HEK293T (cell line): ENCODE data around the gene KCNK4.

Source experiments
- CTCF ChIA-PET: fragments of 350-600 bp; formaldehyde crosslinking; extraction: SDS; loops from one replicate; lab custom pipeline; 2021; ENCODE audit warnings: antibody characterized with exemption, inconsistent platforms; lab: Yijun Ruan, JAX
- POLR2A ChIA-PET: fragments of 350-600 bp; formaldehyde crosslinking; extraction: SDS; loops from one replicate; lab custom pipeline; 2020; ENCODE audit warnings: antibody characterized with exemption, inconsistent platforms; lab: Yijun Ruan, JAX
- DNase-seq: peaks from one replicate; pipeline ENCODE4 v3.0.0; 2012; ENCODE audit warnings: mixed read lengths; ENCODE audit errors: extremely low spot score
- ARNT ChIP-seq: fragments of 450-650 bp; IDR thresholded peaks from 2 replicates; pipeline ENCODE4 v1.6.1; 2017; ENCODE audit warnings: mild to moderate bottlenecking
- BHLHE40 ChIP-seq: fragments of 450-650 bp; IDR thresholded peaks from 2 replicates; pipeline ENCODE4 v1.6.1; 2016; ENCODE audit warnings: mild to moderate bottlenecking, moderate library complexity, borderline replicate concordance
- CTBP1 ChIP-seq: fragments of 450-650 bp; IDR thresholded peaks from 2 replicates; pipeline ENCODE4 v1.6.1; 2016; ENCODE audit warnings: borderline replicate concordance
- ELF4 ChIP-seq: fragments of 450-650 bp; IDR thresholded peaks from 2 replicates; pipeline ENCODE4 v1.6.1; 2017; ENCODE audit warnings: antibody characterized with exemption
- FOXA1 ChIP-seq: fragments of 450-650 bp; IDR thresholded peaks from 2 replicates; pipeline ENCODE4 v1.6.1; 2016; ENCODE audit warnings: mild to moderate bottlenecking
- FOXK2 ChIP-seq: fragments of 450-650 bp; IDR thresholded peaks from 2 replicates; pipeline ENCODE4 v1.6.1; 2016; ENCODE audit warnings: mild to moderate bottlenecking
- FOXM1 ChIP-seq: fragments of 450-650 bp; IDR thresholded peaks from 2 replicates; pipeline ENCODE4 v1.6.1; 2017; ENCODE audit warnings: mild to moderate bottlenecking, borderline replicate concordance
- HDGF ChIP-seq: fragments of 450-650 bp; IDR thresholded peaks from 2 replicates; pipeline ENCODE4 v1.6.1; 2017; ENCODE audit warnings: antibody characterized with exemption, borderline replicate concordance
- L3MBTL2 ChIP-seq: fragments of 450-650 bp; conservative IDR thresholded peaks from 2 replicates; pipeline ENCODE4 v1.6.1; 2016; ENCODE audit warnings: mild to moderate bottlenecking
- LEF1 ChIP-seq: fragments of 450-650 bp; IDR thresholded peaks from 2 replicates; pipeline ENCODE4 v1.6.1; 2017; ENCODE audit warnings: mild to moderate bottlenecking, borderline replicate concordance
- NFRKB ChIP-seq: fragments of 450-650 bp; IDR thresholded peaks from 2 replicates; pipeline ENCODE4 v1.6.1; 2016; ENCODE audit warnings: mild to moderate bottlenecking, moderate library complexity
- SP1 ChIP-seq: fragments of 450-650 bp; IDR thresholded peaks from 2 replicates; pipeline ENCODE4 v1.6.1; 2017
- SUZ12 ChIP-seq: fragments of 450-650 bp; IDR thresholded peaks from 2 replicates; pipeline ENCODE4 v1.6.1; 2016; ENCODE audit warnings: mild to moderate bottlenecking
- TARDBP ChIP-seq: fragments of 450-650 bp; IDR thresholded peaks from 2 replicates; pipeline ENCODE4 v1.6.1; 2016
- ZNF384 ChIP-seq: fragments of 450-650 bp; IDR thresholded peaks from 2 replicates; pipeline ENCODE4 v1.6.1; 2016
- TF ChIP-seq, protein P1 (sequence below): fragments of 450-650 bp; IDR thresholded peaks from 2 replicates; pipeline ENCODE4 v1.6.1; 2016

The KCNK4 gene

DNA sequence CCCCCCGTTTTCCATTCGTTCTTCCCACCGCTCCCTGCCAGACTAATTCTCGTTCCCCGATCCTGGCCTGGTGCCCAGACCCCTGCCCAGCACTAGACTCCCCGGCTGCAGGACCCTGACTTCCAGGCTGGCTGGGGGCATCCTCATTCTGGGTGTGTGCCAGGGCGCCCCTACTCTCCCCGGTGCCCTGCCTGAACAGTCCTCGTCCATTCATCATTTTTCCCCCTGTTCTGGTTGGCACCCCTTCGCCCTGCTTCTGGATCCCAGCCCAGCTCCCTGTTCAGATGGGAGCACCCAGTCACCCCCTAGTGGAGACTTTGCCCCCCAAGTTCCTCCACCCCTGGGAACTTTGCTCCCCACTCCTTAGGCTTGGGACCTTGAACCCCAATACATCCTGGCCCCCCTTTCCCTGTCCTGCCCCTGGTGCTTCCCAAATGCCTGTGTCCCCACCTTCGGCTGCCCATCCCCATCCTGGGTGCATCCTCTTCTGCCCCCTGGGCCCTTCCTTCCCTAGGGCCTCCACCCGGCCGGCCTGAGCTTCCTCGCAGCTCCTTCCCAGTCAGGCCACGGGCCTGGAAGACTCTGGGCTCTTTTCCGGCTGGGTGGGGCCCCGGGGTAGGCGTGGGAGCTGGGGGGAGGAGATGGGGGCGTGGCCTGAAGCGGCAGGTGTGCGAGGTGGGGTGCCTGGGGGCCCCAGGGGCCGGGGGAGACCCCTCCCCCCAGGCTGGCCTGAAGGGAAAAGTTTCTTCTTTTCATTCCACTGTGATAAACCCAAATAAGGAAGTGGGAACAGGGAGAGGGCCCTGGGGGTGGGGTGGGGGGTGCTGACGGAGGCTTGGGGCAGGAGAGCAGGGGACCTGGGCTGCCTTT is 38.9 kb upstream of the KCNK4 start:
- POLR2A ChIA-PET, result interaction anchor here (0.8 to 8.9 kb wide), 4 partner anchors 10 to 68 kb away, joined by 3 to 78 read pairs (median 4); no protein-coding TSS in a partner anchor
- DNase-seq, result no peak
- TF ChIP-seq FOXA1 (no peak), HDGF (no peak), BHLHE40 (no peak), ZNF384 (no peak), FOXM1 (no peak), ARNT (no peak), ELF4 (no peak), CTBP1 (no peak), LEF1 (no peak), L3MBTL2 (no peak), SUZ12 (no peak), TARDBP (no peak), SP1 (no peak), NFRKB (no peak), FOXK2 (no peak)
- TF ChIP-seq, protein P1, sequence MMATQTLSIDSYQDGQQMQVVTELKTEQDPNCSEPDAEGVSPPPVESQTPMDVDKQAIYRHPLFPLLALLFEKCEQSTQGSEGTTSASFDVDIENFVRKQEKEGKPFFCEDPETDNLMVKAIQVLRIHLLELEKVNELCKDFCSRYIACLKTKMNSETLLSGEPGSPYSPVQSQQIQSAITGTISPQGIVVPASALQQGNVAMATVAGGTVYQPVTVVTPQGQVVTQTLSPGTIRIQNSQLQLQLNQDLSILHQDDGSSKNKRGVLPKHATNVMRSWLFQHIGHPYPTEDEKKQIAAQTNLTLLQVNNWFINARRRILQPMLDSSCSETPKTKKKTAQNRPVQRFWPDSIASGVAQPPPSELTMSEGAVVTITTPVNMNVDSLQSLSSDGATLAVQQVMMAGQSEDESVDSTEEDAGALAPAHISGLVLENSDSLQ, result no peak
- CTCF ChIA-PET, result interaction anchor here (0.6 to 3.3 kb wide), 7 partner anchors 15 to 1101 kb away, joined by 3 to 14 read pairs (median 5); partner anchors contain the start of genes ESRRA, FERMT3, NUDT22 and TRPT1

DNA sequence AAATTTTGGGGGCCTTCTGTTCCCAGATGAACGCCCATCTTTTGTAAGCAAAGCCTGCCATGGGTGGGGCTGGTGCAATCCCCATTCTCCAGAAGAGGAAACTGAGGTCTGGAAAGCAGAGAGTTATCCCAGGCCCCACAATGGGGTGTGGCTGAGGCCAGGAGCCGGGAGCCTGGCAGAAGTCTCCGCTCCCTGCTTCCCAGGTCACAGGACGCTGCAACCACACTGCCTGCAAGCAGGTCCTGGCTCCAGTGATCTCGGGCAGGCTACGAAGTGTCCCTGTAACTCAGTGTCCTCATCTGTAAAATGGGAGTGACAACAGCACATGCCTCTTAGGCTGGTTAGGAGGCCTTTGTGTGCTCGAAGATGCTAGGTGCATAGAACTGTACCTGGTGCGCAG is 38.1 kb upstream of the KCNK4 start:
- ChIA-PET POLR2A (interaction anchor here (1.1 to 8.9 kb wide), 2 partner anchors 9 to 17 kb away, joined by 3 to 78 read pairs; no protein-coding TSS in a partner anchor), CTCF (no interaction called here)
- TF ChIP-seq SUZ12 (no peak), FOXK2 (no peak)
- no peak for DNase-seq

DNA sequence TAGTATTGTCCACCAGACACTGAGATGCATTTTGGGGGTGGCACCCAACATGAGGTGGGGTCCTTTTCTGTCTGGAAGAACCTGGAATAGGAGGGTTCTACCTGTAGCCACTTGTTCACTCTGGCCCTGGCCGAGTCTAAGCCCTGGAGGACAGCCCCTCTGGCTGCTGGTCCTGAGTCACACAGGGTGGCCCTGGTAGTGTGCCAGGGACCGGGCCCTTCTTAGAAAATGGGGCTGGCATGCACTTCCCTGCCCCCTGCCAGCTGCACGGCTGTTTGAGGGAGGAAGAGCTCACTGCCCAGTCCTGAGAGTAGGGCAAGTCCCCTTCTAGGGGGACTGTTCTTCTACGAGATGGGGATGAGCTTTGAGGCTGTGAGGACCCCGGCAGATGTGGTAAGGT is 37.6 kb upstream of the KCNK4 start:
- TF ChIP-seq FOXM1, result no peak
- no peak for TF ChIP-seq LEF1
- TF ChIP-seq CTBP1, result no peak
- TF ChIP-seq TARDBP, result no peak
- TF ChIP-seq, protein P1, result no peak
- TF ChIP-seq HDGF, result no peak
- no peak for TF ChIP-seq FOXA1
- no peak for TF ChIP-seq BHLHE40
- no peak for TF ChIP-seq ZNF384
- TF ChIP-seq L3MBTL2, result no peak
- TF ChIP-seq SP1, result no peak
- no peak for TF ChIP-seq FOXK2
- no peak for TF ChIP-seq NFRKB
- no peak for TF ChIP-seq ELF4
- no peak for TF ChIP-seq ARNT
- no peak for TF ChIP-seq SUZ12
- CTCF ChIA-PET, result no interaction called here
- no peak for DNase-seq
- POLR2A ChIA-PET, result interaction anchor here (1.1 to 1.4 kb wide), 3 partner anchors 10 to 68 kb away, joined by 3 to 4 read pairs (median 4); no protein-coding TSS in a partner anchor

DNA sequence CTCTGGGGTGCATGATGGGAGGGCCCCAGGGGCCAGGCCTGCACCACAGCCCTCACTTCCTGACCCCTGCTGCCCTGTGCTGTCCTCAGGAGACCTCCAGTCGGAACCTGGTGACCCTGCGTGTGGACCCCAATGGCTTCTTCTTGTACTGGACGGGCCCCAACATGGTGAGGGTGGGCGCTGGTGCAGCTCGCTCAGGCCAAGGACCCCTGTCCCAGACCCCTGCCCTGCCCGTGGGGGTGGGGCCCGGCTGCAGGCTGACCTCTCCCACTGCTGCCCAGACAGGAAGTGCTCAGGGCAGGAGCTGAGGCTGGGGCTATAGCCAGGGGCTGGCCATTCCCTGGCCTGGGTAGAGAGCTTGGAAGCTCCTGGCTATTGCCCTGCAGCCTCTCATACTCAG is 36.8 kb upstream of the KCNK4 start:
- no peak for DNase-seq
- ChIA-PET POLR2A (interaction anchor here (1.1 to 1.4 kb wide), 3 partner anchors 11 to 69 kb away, joined by 3 to 4 read pairs (median 4); no protein-coding TSS in a partner anchor), CTCF (no interaction called here)
- no peak for TF ChIP-seq HDGF
- no peak for TF ChIP-seq CTBP1
- TF ChIP-seq L3MBTL2, result no peak
- TF ChIP-seq FOXM1, result no peak

DNA sequence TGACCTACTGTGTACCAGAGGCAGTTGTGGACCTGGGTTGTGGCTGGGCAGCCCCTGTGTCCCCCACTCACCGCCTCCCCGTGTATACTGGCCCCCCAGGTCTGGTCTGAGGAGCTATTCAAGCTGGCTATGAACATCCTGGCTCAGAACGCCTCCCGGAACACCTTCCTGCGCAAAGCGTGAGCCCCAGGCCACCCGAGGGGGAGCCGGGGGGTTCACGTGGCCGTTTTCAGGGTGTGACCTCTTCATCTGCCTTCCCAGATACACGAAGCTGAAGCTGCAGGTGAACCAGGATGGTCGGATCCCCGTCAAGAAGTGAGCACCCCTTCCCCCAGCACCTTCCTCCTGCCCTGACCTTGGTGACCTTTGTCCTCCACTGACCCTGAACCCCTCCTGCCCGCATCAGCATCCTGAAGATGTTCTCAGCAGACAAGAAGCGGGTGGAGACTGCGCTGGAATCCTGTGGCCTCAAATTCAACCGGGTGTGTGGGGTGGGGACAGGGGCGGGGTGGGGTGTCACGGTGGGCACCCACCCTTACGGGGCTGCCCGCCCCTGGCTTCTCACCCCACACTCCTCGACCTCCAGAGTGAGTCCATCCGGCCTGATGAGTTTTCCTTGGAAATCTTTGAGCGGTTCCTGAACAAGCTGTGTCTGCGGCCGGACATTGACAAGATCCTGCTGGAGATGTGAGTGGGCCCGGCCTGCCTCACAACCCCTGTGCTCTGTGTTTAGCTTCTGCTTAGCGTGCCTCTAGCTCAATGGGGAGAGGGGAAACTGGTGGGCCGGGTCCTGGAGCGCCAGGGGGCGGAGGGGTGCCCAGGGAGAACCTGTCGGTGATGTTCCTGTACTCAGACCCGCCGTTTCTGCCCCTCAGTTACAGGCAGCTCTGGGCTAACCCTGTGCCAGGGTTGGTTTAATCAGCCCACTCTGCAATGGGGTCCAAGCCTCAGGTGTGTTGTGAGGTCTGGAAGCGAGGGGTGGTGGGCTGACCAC is 35.7 kb upstream of the KCNK4 start:
- POLR2A ChIA-PET, result interaction anchor here (0.8 to 4.1 kb wide), 5 partner anchors 9 to 62 kb away, joined by 3 to 18 read pairs (median 4); partner anchors contain the start of genes FKBP2, PPP1R14B, PRDX5 and TRMT112
- CTCF ChIA-PET, result no interaction called here
- no peak for DNase-seq
- no peak for TF ChIP-seq HDGF
- TF ChIP-seq ARNT, result no peak
- no peak for TF ChIP-seq ZNF384
- no peak for TF ChIP-seq CTBP1
- no peak for TF ChIP-seq BHLHE40
- TF ChIP-seq ELF4, result no peak
- no peak for TF ChIP-seq LEF1
- no peak for TF ChIP-seq SUZ12
- no peak for TF ChIP-seq FOXM1
- TF ChIP-seq L3MBTL2, result no peak
- TF ChIP-seq SP1, result no peak
